K562 treated with DMSO at 1 percent for 4 hours (cell line): ENCODE measurements around the gene NMBR. TPM values are rescaled to one million over a fixed set of nuclear protein-coding genes. Genes with fewer than 3 reads are reported as not detected.

ENCODE experiments used
- total RNA-seq: library from RNA; unstranded; fragments of 300-600 nt; gene quantifications from 2 replicates; pipeline ENCODE4 v1.2.3, GENCODE V29; 2022; ENCODE audit not compliant: insufficient read depth

The NMBR gene
- total RNA-seq, result not detected in 2 replicates

DNA sequence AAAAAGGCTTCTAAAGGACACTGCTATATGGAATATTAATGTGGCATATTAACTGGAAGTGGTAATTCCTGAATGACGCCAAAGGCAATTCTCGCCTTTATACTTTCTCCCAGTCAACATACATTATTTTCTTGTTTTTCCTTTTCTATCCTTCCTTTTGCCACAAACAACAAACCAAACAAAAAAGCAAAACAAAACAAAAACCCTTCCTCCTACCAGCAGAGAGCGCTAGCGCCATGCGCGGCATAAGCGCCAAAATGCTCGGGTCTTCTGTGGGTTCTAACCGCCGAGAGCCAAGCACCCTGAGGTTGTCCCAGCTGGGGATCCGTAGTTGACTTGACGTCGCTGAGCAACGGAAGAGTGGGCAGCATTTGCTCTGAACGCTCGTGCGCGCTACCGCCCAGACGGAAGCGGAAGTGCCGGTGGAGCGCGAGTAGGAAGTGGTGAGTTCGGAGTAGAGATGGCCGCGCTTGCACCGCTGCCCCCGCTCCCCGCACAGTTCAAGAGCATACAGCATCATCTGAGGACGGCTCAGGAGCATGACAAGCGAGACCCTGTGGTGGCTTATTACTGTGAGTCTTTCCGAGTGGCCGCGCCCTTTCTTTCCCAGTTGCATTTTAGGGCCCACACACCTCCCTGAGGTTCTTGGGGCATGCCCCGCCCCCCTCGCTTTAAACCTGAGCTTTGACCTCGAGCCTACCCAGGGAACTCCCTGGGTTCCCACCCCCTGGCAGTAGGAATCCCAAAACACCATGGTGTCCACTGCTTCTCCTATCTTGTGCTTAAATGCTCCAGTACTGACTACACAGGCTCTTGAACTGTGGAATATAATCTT lies at the start of gene NMBR, which contains the start of gene VTA1:
TSS of gene NMBR (minus strand) at position 295 of the 835 bp plus-strand sequence. CDS start 58,464 bp downstream, outside the sequence.
TSS of gene VTA1 (plus strand) at position 436 of the 835 bp plus-strand sequence. CDS start at position 461, 25 bp downstream.

DNA sequence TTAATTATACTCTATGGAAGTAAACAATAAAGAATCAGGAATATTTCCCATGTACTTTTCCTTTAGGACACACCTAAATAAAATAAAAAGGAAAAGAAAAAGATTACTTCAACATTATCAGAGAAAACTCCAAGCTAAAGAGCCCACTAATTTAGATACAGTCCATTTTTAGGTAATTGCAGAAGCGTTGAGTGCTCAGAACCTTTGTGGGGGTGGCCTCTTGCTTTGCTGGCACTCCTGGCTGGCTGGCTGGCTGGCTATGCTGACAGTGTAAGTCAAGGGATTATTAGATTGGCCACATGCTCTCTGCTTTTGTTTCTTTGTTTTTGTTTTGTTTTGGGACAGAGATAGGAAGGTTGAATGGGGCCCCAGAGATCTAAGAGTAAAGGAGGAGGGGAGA lies 14.3 kb downstream of the NMBR start, which contains the start of gene GJE1:
TSS of gene GJE1 (plus strand) at position 301 of the 400 bp plus-strand sequence. CDS start 234 bp downstream, outside the sequence.

Other genes starting within 250 kb of the NMBR start
- not detected in 2 replicates for gene GJE1, start 14.2 kb downstream of the NMBR start, total RNA-seq
- 40.8 and 41.0 TPM in 2 replicates for gene VTA1, start 141 bp upstream of the NMBR start, total RNA-seq
- not detected in 2 replicates for gene ADGRG6, start 154.9 kb upstream of the NMBR start, total RNA-seq